ENCODE data around the gene SLC5A2.

SLC5A2 gene

GRCh38 chr16:31459687-31460581, 23.0 kb upstream of the SLC5A2 start:
- peak; percentile 100 for DNase-seq (ENCODE audit: low read depth in 3 of 3)

DNA sequence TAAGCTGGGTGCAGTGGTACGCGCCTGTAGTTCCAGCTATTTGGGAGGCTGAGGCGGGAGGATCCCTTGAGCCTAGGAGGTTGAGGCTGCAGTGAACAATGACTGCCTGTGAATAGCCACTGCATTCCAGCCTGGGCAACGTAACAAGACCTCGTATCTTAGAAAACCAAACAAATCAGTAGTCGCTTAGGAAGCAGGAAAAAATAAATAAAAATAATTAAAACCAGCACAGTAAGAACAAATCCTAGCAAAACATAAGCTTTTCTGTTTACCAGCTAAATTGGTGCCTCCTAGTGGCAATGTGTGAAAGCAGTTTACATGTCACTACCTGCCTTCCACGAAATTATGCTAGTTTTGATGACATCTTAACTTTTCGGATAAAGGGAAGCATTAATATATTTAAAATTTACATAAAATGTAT, 22.3 kb upstream of the SLC5A2 start:
- no peak for DNase-seq (ENCODE audit: low read depth in 3 of 3)

- no peak for DNase-seq (ENCODE audit: low read depth in 3 of 3)
Measured at GRCh38 chr16:31461201-31461920, 21.6 kb upstream of the SLC5A2 start.

DNA sequence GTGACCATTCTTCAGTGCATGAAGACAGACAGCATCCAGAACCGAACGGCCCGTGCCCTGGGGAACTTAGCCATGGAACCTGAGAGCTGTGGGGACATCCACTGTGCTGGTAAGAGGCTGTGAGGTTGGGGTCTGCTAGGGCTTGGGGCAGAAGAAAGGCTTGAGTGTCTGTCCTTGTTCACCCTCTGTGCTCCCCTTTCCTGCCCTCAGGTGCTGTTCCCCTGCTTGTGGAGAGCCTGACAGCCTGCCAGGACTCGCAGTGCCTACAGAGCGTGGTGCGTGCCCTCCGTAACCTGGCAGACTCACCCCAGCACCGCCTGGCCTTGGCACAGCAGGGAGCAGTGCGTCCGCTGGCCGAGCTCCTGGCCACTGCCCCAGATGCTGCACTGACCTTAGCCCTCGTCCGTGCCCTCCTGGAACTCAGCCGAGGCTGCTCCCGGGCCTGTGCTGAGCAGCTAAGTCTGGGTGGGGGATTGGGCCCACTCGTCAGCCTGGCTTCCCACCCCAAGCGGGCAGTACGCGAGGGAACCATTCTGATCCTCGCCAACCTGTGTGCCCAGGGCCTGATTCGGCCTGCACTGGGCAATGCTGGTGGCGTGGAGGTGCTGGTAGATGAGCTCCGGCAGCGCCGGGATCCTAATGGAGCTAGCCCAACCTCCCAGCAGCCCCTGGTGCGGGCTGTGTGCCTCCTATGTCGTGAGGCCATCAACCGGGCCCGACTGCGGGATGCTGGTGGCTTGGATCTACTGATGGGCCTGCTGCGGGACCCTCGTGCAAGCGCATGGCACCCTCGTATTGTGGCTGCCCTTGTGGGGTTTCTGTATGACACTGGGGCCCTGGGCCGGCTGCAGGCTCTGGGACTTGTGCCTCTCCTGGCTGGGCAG, 20.8 kb upstream of the SLC5A2 start:
- DNase-seq (ENCODE audit: low read depth in 3 of 3), result no peak

DNA sequence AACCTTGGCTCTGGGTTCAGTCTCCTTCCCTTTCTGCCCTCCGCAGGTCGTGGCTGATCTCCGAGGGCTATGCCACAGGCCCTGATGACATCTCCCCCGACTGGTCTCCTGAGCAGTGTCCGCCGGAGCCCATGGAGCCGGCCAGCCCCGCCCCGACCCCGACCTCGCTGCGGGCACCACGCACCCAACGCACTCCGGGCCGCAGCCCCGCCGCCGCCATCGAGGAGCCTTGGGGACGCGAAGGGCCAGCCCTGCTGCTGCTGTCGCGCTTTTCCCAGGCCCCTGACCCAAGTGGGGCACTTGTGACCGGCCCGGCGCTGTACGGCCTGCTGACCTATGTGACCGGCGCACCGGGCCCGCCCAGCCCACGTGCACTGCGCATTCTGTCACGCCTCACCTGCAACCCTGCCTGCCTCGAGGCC, 18.6 kb upstream of the SLC5A2 start:
- DNase-seq (ENCODE audit: low read depth in 3 of 3), result no peak

GRCh38 chr16:31464781-31465260, 18.1 kb upstream of the SLC5A2 start:
- no peak for DNase-seq (ENCODE audit: low read depth in 3 of 3)

- DNase-seq (ENCODE audit: low read depth in 3 of 3), result no peak
Measured at GRCh38 chr16:31465788-31466370, 17.0 kb upstream of the SLC5A2 start.

DNA sequence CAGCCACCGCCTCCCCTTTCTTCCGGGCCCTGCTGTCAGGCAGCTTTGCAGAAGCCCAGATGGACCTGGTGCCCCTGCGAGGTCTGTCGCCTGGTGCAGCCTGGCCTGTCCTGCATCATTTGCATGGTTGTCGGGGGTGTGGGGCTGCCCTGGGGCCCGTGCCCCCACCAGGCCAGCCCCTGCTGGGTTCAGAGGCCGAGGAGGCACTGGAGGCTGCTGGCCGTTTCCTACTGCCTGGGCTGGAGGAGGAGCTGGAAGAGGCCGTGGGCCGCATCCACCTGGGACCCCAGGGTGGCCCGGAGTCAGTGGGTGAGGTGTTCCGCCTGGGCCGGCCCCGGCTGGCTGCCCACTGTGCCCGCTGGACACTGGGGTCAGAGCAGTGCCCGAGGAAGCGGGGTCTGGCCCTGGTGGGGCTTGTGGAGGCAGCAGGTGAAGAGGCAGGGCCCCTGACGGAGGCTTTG, 16.5 kb upstream of the SLC5A2 start:
- DNase-seq (ENCODE audit: low read depth in 3 of 3), result no peak

DNA sequence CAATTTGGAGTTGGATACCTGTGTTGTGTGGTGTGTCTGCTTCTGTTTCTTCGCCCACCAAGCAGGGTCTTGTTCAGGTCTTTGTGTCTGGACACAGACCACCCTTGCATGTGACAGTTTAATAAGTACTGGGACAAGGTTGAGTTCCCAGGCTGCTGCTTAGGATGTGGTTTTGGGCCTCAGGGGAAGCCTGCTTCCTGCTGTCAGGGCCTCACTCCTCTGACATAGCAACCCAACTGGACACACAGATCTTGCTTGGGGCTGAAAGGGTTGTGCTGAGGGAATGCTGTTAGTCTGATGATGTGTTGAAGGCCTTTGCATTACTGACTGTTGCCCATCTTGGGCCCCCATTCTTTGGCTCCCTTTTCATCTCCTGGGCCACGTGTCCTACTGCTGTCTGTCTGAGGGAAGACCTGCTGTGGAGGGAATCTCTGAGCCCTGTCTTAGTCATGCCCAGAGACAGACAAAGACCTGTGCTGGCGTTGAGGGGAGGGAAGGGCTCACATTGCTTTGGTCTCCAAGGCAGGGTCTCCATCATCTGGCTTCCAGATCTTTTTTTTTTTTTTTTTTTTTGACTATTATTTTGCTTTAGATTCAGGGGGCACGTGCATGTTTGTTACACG, 15.7 kb upstream of the SLC5A2 start:
- DNase-seq (ENCODE audit: low read depth in 3 of 3), result no peak

DNA sequence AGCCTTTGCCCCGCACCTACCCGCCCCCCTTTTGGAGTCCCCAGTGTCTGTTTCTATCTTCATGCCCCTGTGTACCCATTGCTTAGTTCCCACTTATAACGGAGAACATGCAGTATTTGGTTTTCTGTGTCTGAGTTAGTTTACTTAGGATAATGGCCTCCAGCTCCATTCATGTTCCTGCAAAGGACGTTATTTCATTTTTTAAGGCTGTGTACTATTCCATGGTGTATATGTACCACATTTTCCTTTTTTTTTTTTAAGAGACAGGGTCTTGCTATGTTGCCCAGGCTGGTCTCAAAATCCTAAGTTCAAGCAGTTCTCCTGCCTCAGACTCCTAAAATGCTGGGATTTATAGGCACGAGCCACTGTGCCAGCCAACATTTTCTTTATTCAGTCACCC, 15.1 kb upstream of the SLC5A2 start:
- DNase-seq (ENCODE audit: low read depth in 3 of 3), result no peak

- no peak for DNase-seq (ENCODE audit: low read depth in 3 of 3)
Measured at GRCh38 chr16:31470615-31471014, 12.3 kb upstream of the SLC5A2 start.

DNA sequence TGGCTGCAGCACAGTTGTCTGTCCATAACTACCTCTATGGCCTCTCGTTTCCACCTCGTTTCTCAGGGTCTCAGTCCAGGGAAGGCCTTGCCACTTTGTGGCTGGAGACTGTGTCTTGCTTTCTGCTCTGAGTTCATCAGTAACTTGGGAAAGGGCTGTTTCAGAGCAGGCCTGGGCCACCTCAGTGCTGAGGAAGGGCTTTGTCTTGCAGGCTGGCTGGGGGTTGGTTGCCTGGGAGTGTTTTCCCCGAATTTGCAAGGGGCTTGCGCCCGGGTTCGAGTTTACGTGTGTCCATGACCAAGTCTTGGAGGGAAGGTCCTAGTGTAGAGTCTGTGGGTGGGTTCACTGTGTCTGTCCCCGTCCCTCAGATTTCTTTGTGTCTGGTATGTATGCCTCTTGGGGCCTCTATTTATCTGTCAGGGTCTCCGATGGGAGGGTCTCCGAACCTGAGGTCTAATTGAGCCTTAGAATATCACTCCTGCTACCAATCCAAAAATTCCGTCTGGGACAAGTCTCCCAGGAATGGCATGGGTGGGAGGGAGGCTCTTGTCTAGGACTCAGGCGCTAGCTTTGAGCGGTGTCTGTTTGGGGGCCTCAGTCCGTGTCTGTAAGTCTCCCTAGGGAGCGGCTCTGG, 11.6 kb upstream of the SLC5A2 start:
- DNase-seq (ENCODE audit: low read depth in 3 of 3), result no peak

GRCh38 chr16:31471875-31472708, 10.8 kb upstream of the SLC5A2 start, which contains the start of gene TGFB1I1:
Gene TGFB1I1, plus strand, starts transcription at chr16:31472152. Its CDS starts 37 bp downstream, at chr16:31472189.
- DNase-seq (ENCODE audit: low read depth in 3 of 3), result no peak

GRCh38 chr16:31472709-31473203, 10.2 kb upstream of the SLC5A2 start:
- peak in 1 of 3 experiments; percentile 39 for DNase-seq (ENCODE audit: low read depth in 3 of 3)

DNA sequence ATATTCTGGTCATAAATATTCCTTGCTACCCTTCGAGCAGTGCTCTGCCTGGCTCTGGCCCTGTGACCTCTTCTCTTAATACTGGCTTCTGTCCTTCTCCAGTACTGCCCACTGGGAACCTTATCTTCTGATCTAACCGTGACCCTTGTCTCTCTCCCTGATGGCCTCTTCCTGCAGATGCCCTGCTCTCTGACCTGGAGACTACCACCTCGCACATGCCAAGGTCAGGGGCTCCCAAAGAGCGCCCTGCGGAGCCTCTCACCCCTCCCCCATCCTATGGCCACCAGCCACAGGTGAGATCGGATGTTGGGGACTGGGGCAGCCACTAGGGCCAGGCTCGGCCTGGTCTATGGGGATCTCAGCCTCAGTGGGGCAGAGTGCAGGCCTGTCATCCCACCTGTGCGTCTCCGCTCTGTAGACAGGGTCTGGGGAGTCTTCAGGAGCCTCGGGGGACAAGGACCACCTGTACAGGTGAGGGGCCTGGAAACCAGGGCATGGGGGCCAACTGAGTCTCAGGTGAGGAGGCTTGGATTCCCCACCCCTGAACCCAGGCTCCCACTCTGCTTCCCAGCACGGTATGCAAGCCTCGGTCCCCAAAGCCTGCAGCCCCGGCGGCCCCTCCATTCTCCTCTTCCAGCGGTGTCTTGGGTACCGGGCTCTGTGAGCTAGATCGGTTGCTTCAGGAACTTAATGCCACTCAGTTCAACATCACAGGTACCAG, 9.5 kb upstream of the SLC5A2 start:
- DNase-seq (ENCODE audit: low read depth in 3 of 3), result no peak

- no peak for DNase-seq (ENCODE audit: low read depth in 3 of 3)
Measured at GRCh38 chr16:31474173-31474714, 8.7 kb upstream of the SLC5A2 start.

DNA sequence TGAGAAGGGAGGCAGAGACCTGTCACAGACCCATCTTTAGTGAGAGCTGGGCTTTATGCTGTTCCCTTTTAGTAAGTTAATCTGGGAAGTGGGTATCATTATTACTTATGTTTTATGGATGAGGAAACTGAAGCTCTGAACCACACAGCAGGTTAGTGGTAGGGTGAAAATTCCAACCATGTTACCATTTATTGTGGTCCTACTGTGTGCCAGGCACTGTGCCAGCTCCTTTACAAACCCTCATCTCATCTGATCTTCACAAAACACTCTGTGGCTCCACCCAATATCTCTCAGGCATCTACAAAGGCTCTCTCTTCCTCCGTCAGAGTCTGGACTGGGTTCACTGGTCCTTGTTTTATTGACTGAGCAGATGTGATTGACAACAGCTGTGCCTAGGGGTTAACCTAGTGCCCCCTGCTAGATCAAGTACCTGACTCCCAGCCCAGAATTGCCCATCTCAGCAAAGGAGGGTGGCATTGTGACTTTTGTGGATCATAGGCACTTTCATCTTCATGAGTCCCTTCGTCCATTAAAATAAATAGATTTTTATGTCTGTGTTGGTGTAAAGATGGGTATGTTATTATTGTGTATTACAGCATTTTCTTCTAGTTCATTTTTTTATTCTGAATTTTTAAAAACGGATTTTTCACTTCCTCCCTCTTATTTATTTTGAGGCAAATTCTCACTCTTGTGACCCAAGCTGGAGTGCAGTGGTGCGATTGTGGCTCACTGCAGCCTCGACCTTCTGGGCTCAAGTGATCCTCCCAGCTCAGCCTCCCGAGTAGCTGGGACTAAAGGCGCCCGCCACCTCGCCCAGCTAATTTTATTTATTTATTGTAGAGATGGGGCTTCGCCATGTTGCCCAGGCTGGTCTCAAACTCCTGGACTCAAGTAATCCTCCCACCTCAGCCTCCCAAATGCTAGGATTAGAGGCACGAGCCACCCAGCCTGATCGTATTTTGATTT, 7.9 kb upstream of the SLC5A2 start:
- DNase-seq (ENCODE audit: low read depth in 3 of 3), result no peak

Measured in stimulated activated CD4-positive, alpha-beta T cell treated with anti-CD3 and anti-CD28 coated beads, TNF-alpha, amount 100 ng/mL, for 24 hours (primary cell).